Liver (tissue), 9 donors: ENCODE results near the gene AGAP2. TPM values are rescaled to one million over a fixed set of nuclear protein-coding genes. Genes with fewer than 3 reads are reported as not detected.

Experiments
- DNase-seq: peaks from one replicate; pipeline ENCODE4 v3.0.0-alpha.2; 2017; ENCODE audit warnings: low spot score
- H3K27ac ChIP-seq, 2 donors: one replicate each; pipeline ENCODE4 v1.7.0; 2013; ENCODE audit warnings: inconsistent platforms in 2 of 2, low read length in 2 of 2, control low read depth in 1 of 2, low read depth in 1 of 2, mild to moderate bottlenecking in 1 of 2
- H3K27me3 ChIP-seq, 4 donors: one replicate each; pipeline versions ENCODE4 v1.6.1 to v1.7.0; 2013; ENCODE audit warnings: low read length in 3 of 4, inconsistent platforms in 1 of 4, mild to moderate bottlenecking in 1 of 4, moderate library complexity in 1 of 4; ENCODE audit not compliant: control insufficient read depth in 4 of 4, insufficient read depth in 4 of 4
- H3K36me3 ChIP-seq, 4 donors: one replicate each; pipeline versions ENCODE4 v1.6.1 to v1.7.0; 2013; ENCODE audit warnings: low read length in 3 of 4, mild to moderate bottlenecking in 3 of 4, low read depth in 1 of 4, moderate library complexity in 1 of 4; ENCODE audit not compliant: control insufficient read depth in 4 of 4, insufficient read depth in 3 of 4
- H3K4me1 ChIP-seq, 4 donors: one replicate each; pipeline versions ENCODE4 v1.6.1 to v1.7.0; 2013; ENCODE audit warnings: low read length in 3 of 4, mild to moderate bottlenecking in 3 of 4, moderate library complexity in 1 of 4; ENCODE audit not compliant: control insufficient read depth in 4 of 4, insufficient read depth in 4 of 4
- H3K4me3 ChIP-seq, 3 donors: one replicate each; pipeline versions ENCODE4 v1.6.1 to v1.7.0; 2013; ENCODE audit warnings: low read length in 3 of 3, control low read depth in 1 of 3, low read depth in 1 of 3, mild to moderate bottlenecking in 1 of 3
- H3K9ac ChIP-seq, 2 donors: one replicate each; pipeline ENCODE4 v1.7.0; 2013; ENCODE audit warnings: low read length in 2 of 2, mild to moderate bottlenecking in 2 of 2, moderate library complexity in 2 of 2, control low read depth in 1 of 2, low read depth in 1 of 2
- H3K9me3 ChIP-seq, 4 donors: one replicate each; pipeline versions ENCODE4 v1.6.1 to v1.7.0; 2013; ENCODE audit warnings: low read length in 3 of 4; ENCODE audit not compliant: control insufficient read depth in 4 of 4
- ATF3 ChIP-seq: IDR thresholded peaks from 2 replicates; pipeline ENCODE4 v1.6.1; 2016; ENCODE audit warnings: antibody characterized with exemption
- CTCF ChIP-seq: fragments of 150-350 bp; IDR thresholded peaks from 2 replicates; pipeline ENCODE4 v1.5.1; 2017; ENCODE audit warnings: improper control_type of control experiment, low read depth, low read length; ENCODE audit not compliant: missing input control
- EGR1 ChIP-seq, 2 donors: IDR thresholded peaks; 2 replicates each; pipeline ENCODE4 v1.6.1; 2016 to 2018; ENCODE audit warnings: antibody characterized with exemption in 2 of 2, low read depth in 2 of 2
- FOXA1 ChIP-seq: IDR thresholded peaks from 2 replicates; pipeline ENCODE4 v1.6.1; 2016; ENCODE audit warnings: antibody characterized with exemption
- FOXA2 ChIP-seq: IDR thresholded peaks from 2 replicates; pipeline ENCODE4 v1.6.1; 2016; ENCODE audit warnings: antibody characterized with exemption
- GABPA ChIP-seq, 2 donors: IDR thresholded peaks in 1 of 2; conservative IDR thresholded peaks in 1 of 2; 2 replicates each; pipeline ENCODE4 v1.6.1; 2016; ENCODE audit warnings: antibody characterized with exemption in 2 of 2, mild to moderate bottlenecking in 1 of 2, moderate library complexity in 1 of 2
- HNF4A ChIP-seq, 2 donors: conservative IDR thresholded peaks; 2 replicates each; pipeline ENCODE4 v1.6.1; 2016; ENCODE audit warnings: antibody characterized with exemption in 2 of 2, mild to moderate bottlenecking in 2 of 2
- HNF4G ChIP-seq: IDR thresholded peaks from 2 replicates; pipeline ENCODE4 v1.6.1; 2016; ENCODE audit warnings: antibody characterized with exemption
- JUND ChIP-seq, 2 donors: IDR thresholded peaks; 2 replicates each; pipeline ENCODE4 v1.6.1; 2016; ENCODE audit warnings: antibody characterized with exemption in 2 of 2
- MAX ChIP-seq: IDR thresholded peaks from 2 replicates; pipeline ENCODE4 v1.6.1; 2016; ENCODE audit warnings: antibody characterized with exemption
- NR2F2 ChIP-seq: IDR thresholded peaks from 2 replicates; pipeline ENCODE4 v1.6.1; 2016; ENCODE audit warnings: antibody characterized with exemption
- RAD21 ChIP-seq, 2 donors: IDR thresholded peaks; 2 replicates each; pipeline ENCODE4 v1.6.1; 2016; ENCODE audit warnings: antibody characterized with exemption in 2 of 2, mild to moderate bottlenecking in 2 of 2
- REST ChIP-seq: IDR thresholded peaks from 2 replicates; pipeline ENCODE4 v1.6.1; 2016; ENCODE audit warnings: antibody characterized with exemption, mild to moderate bottlenecking
- RXRA ChIP-seq, 2 donors: IDR thresholded peaks; 2 replicates each; pipeline ENCODE4 v1.6.1; 2017 to 2018; ENCODE audit warnings: antibody characterized with exemption in 2 of 2, mild to moderate bottlenecking in 1 of 2
- SP1 ChIP-seq: IDR thresholded peaks from 2 replicates; pipeline ENCODE4 v1.6.1; 2018; ENCODE audit warnings: antibody characterized with exemption, mild to moderate bottlenecking
- TAF1 ChIP-seq: conservative IDR thresholded peaks from 2 replicates; pipeline ENCODE4 v1.6.1; 2016; ENCODE audit warnings: antibody characterized with exemption, mild to moderate bottlenecking
- YY1 ChIP-seq: IDR thresholded peaks from 2 replicates; pipeline ENCODE4 v1.6.1; 2016; ENCODE audit warnings: antibody characterized with exemption, mild to moderate bottlenecking
- ZBTB33 ChIP-seq: IDR thresholded peaks from 2 replicates; pipeline ENCODE4 v1.6.1; 2016; ENCODE audit warnings: antibody characterized with exemption
- WGBS: extraction: QIAGEN DNeasy Blood & Tissue Kit; methylation state at CpG from one replicate; pipeline ENCODE4 v1.1.7; 2013; 5-methylcytosine and 5-hydroxymethylcytosine counted together
- polyA plus RNA-seq, 2 donors: library from polyadenylated mRNA; stranded (reverse) in 1 of 2; unstranded in 1 of 2; fragments of 200-250 nt in 1 of 2; fragments of >200 nt in 1 of 2; fragmentation: Nextera tagmentation in 1 of 2; extraction: Ambion mirVana in 1 of 2; gene quantifications; one replicate each; pipeline versions ENCODE4 v1.2.1 to v1.2.3, GENCODE V29; 2013 to 2015
- total RNA-seq, 2 donors: library from RNA; depleted of rRNA; stranded (reverse); fragments of >200 nt; gene quantifications; one replicate each; pipeline ENCODE4 v1.2.3, GENCODE V29; 2014
- donor health status: healthy.
- donor health status: healthy.
- donor health status: healthy.
- donor health status: healthy.
- donor health status: healthy.

The AGAP2 gene
- total and polyA plus RNA-seq, 4 donors, result 0.18 to 1.7 (median 0.64) TPM

GRCh38 chr12:57757771-57758170 is 19.2 kb upstream of the AGAP2 start:
- TF ChIP-seq ZBTB33, result no peak
- TF ChIP-seq RAD21 (IDR thresholded peaks at IDR 0.05), result no peak
- TF ChIP-seq HNF4A (conservative IDR thresholded peaks at IDR 0.05), result no peak
- no peak for TF ChIP-seq ATF3
- no peak for TF ChIP-seq EGR1 (IDR thresholded peaks at IDR 0.05; ENCODE audit: low read depth in 2 of 2)
- TF ChIP-seq FOXA2, result no peak
- no peak for TF ChIP-seq MAX
- TF ChIP-seq HNF4G, result no peak
- TF ChIP-seq FOXA1, result no peak
- no peak for TF ChIP-seq RXRA (IDR thresholded peaks at IDR 0.05)
- no peak for TF ChIP-seq TAF1
- TF ChIP-seq SP1, result no peak
- TF ChIP-seq REST, result no peak
- no peak for TF ChIP-seq CTCF
- no peak for TF ChIP-seq GABPA (IDR thresholded peaks at IDR 0.05 in 1 of 2, conservative IDR thresholded peaks at IDR 0.05 in 1 of 2)
- no peak for TF ChIP-seq NR2F2
- no peak for TF ChIP-seq JUND (IDR thresholded peaks at IDR 0.05)
- TF ChIP-seq YY1, result no peak
- DNase-seq, result no peak
- Histone ChIP-seq H3K27ac (no peak overlapping the region), H3K4me3 (no peak overlapping the region), H3K9ac (no peak overlapping the region), H3K27me3 (no peaks in the 10 kb centered on the region), H3K9me3 (no peaks in the 10 kb centered on the region), H3K36me3 (peaks cover 0 to 7% (median 0%) of the 10 kb centered on the region in 4 donors), H3K4me1 (peaks cover 0 to 20% (median 13%) of the 10 kb centered on the region in 4 donors)
- 94% methylated on average over 4 of the region's 4 CpGs for WGBS
